SK-N-SH (cell line): ENCODE data around the gene INSYN2A. TPM values are rescaled to one million over a fixed set of nuclear protein-coding genes. Genes with fewer than 3 reads are reported as not detected.

ENCODE experiments used
- CTCF ChIA-PET: fragments of 300-600, 350-600 bp; formaldehyde crosslinking; extraction: SDS; loops from one replicate; lab custom pipeline; 2021; lab: Yijun Ruan, JAX
- POLR2A ChIA-PET: fragments of 350-600 bp; sonication (Branson Sonifier 250); formaldehyde crosslinking; extraction: SDS; loops from one replicate; lab custom pipeline; 2020; ENCODE audit warnings: antibody characterized with exemption, inconsistent platforms; lab: Yijun Ruan, JAX
- DNase-seq: peaks from one replicate; pipeline ENCODE4 v3.0.0; 2012
- H2AFZ ChIP-seq: fragments of 200-600 bp; sonication (generic); 2 replicates; pipeline ENCODE4 v1.8.1; 2016; ENCODE audit warnings: antibody characterized with exemption, mild to moderate bottlenecking, low read depth
- H3F3A ChIP-seq: fragments of 200-600 bp; sonication (generic); replicated peaks from 2 replicates; pipeline ENCODE3; 2016; ENCODE audit warnings: antibody characterized with exemption, mild to moderate bottlenecking; ENCODE audit not compliant: insufficient read depth
- H3K27ac ChIP-seq, 2 experiments: fragments of 200-500 bp in 1 of 2; fragments of 200-600 bp in 1 of 2; sonication (Bioruptor generic) in 1 of 2; sonication (generic), shearing (Covaris generic) in 1 of 2; 2 replicates each; pipeline versions ENCODE4 v1.5.1 to v1.6.1; 2014 to 2016; ENCODE audit warnings: low read depth in 2 of 2, inconsistent platforms in 1 of 2, low read length in 1 of 2, mild to moderate bottlenecking in 1 of 2, mixed read lengths in 1 of 2
- H3K27me3 ChIP-seq: fragments of 200-600 bp; sonication (generic), shearing (Covaris generic); 2 replicates; pipeline ENCODE4 v1.6.1; 2016; ENCODE audit warnings: mixed run types; ENCODE audit not compliant: insufficient read depth
- H3K36me3 ChIP-seq, 2 experiments: fragments of 200-500 bp in 1 of 2; fragments of 200-600 bp in 1 of 2; sonication (Bioruptor generic) in 1 of 2; sonication (generic) in 1 of 2; replicated peaks in 1 of 2; 2 replicates each; pipeline versions ENCODE3 to v1.5.1; 2014 to 2016; ENCODE audit warnings: low read length in 1 of 2, mild to moderate bottlenecking in 1 of 2; ENCODE audit not compliant: insufficient read depth in 2 of 2, control insufficient read depth in 1 of 2
- H3K4me1 ChIP-seq, 2 experiments: fragments of 200-500 bp in 1 of 2; fragments of 200-600 bp in 1 of 2; sonication (Bioruptor generic) in 1 of 2; sonication (generic), shearing (Covaris generic) in 1 of 2; 2 replicates each; pipeline versions ENCODE4 v1.5.1 to v1.6.1; 2014 to 2016; ENCODE audit warnings: low read depth in 1 of 2, low read length in 1 of 2, mixed run types in 1 of 2; ENCODE audit not compliant: insufficient read depth in 2 of 2, control insufficient read depth in 1 of 2
- H3K4me2 ChIP-seq: fragments of 200-600 bp; sonication (generic), shearing (Covaris generic); 2 replicates; pipeline ENCODE4 v1.6.1; 2017; ENCODE audit warnings: mixed run types
- H3K4me3 ChIP-seq, 2 experiments: fragments of 200-500 bp in 1 of 2; fragments of 200-600 bp in 1 of 2; sonication (Bioruptor generic) in 1 of 2; sonication (generic), shearing (Covaris generic) in 1 of 2; 2 replicates each; pipeline versions ENCODE4 v1.5.1 to v1.8.1; 2014 to 2016; ENCODE audit warnings: low read depth in 2 of 2, inconsistent platforms in 1 of 2, low read length in 1 of 2, mild to moderate bottlenecking in 1 of 2, mixed read lengths in 1 of 2, moderate library complexity in 1 of 2
- H3K79me2 ChIP-seq: fragments of 200-600 bp; sonication (generic); 2 replicates; pipeline ENCODE4 v1.8.1; 2017; ENCODE audit warnings: mild to moderate bottlenecking; ENCODE audit not compliant: insufficient read depth
- H3K9ac ChIP-seq: fragments of 200-600 bp; sonication (generic); 2 replicates; pipeline ENCODE4 v1.6.1; 2017; ENCODE audit warnings: mixed run types
- H3K9me2 ChIP-seq: fragments of 200-600 bp; sonication (generic); 2 replicates; pipeline ENCODE4 v1.6.1; 2017; ENCODE audit warnings: mixed run types
- H3K9me3 ChIP-seq: fragments of 200-600 bp; sonication (generic); 2 replicates; pipeline ENCODE4 v1.6.1; 2017; ENCODE audit warnings: mixed run types, mild to moderate bottlenecking, moderate library complexity
- H4K20me1 ChIP-seq: fragments of 200-600 bp; sonication (generic); 2 replicates; pipeline ENCODE4 v1.6.1; 2017; ENCODE audit warnings: mild to moderate bottlenecking, mixed run types; ENCODE audit not compliant: insufficient read depth
- ELF1 ChIP-seq: IDR thresholded peaks from 2 replicates; pipeline ENCODE4 v1.4.0; 2012
- EP300 ChIP-seq, 2 experiments: IDR thresholded peaks; 2 replicates each; pipeline versions ENCODE4 v1.4.0 to v1.6.1; 2012; ENCODE audit warnings: borderline replicate concordance in 1 of 2, low read depth in 1 of 2, low read length in 1 of 2
- MEF2A ChIP-seq: IDR thresholded peaks from 2 replicates; pipeline ENCODE4 v1.4.0; 2012; ENCODE audit warnings: low read depth, borderline replicate concordance
- MXI1 ChIP-seq: IDR thresholded peaks from 2 replicates; pipeline ENCODE4 v1.6.1; 2012; ENCODE audit warnings: mild to moderate bottlenecking, low read depth, low read length, improper control_type of control experiment
- RCOR1 ChIP-seq: fragments of 150-350 bp; IDR thresholded peaks from 2 replicates; pipeline ENCODE4 v1.6.1; 2017; ENCODE audit warnings: antibody characterized with exemption, low read length
- RFX5 ChIP-seq: IDR thresholded peaks from 2 replicates; pipeline ENCODE4 v1.6.1; 2012; ENCODE audit warnings: mild to moderate bottlenecking, improper control_type of control experiment, low read length
- SIN3A ChIP-seq: IDR thresholded peaks from 2 replicates; pipeline ENCODE4 v1.6.1; 2012; ENCODE audit warnings: low read depth, mild to moderate bottlenecking, low read length, moderate library complexity, borderline replicate concordance
- TCF12 ChIP-seq: IDR thresholded peaks from 2 replicates; pipeline ENCODE4 v1.4.0; 2012
- WGBS: methylation state at CpG from one replicate; pipeline ENCODE4 v1.1.6; 2017; ENCODE audit warnings: low lambda C conversion rate; 5-methylcytosine and 5-hydroxymethylcytosine counted together
- polyA plus RNA-seq, 3 experiments: library from polyadenylated mRNA; depleted of rRNA; stranded (reverse); fragments of >200 nt; gene quantifications; 2 replicates each; pipeline ENCODE4 v1.2.3, GENCODE V29; 2012
- TF ChIP-seq, protein P1 (sequence below): fragments of 150-350 bp; IDR thresholded peaks from 2 replicates; pipeline ENCODE4 v1.6.1; 2016; ENCODE audit warnings: mild to moderate bottlenecking, low read depth, low read length
- TF ChIP-seq, protein P2 (sequence below): IDR thresholded peaks from 2 replicates; pipeline ENCODE4 v1.4.0; 2012; ENCODE audit warnings: low read depth, borderline replicate concordance
- TF ChIP-seq, protein P3 (sequence below): fragments of 150-350 bp; IDR thresholded peaks from 2 replicates; pipeline ENCODE4 v1.6.1; 2017; ENCODE audit warnings: antibody characterized with exemption, low read length, low read depth, borderline replicate concordance
- TF ChIP-seq, protein P4 (sequence below): IDR thresholded peaks from 2 replicates; pipeline ENCODE4; 2012
- TF ChIP-seq, protein P5 (sequence below): IDR thresholded peaks from 2 replicates; pipeline ENCODE4 v1.4.0; 2012; ENCODE audit warnings: low read depth, borderline replicate concordance

Gene INSYN2A
- polyA plus RNA-seq, 1 of the 3 experiments (the other 2 are of a cell fraction): 0.28 TPM

DNA sequence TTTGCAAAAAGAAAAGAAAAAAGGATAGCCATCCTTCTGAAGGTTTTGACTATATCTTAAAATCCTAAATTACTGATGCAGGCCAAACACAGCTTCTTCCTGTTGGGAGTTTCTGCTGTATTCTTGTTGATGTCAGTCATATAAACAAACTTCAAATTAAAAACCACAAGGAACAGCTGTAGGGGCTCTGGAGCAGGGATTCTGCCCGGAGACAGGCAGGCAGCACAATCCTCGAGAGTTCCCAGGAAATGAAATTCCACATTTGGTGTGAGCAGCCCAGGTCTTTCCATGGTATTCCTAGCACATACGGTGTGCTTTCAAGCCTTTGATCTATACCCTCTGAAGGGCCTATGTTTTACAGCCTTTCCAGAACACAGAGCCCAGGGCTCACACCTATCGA, 43.2 kb downstream of the INSYN2A start:
- no peak for TF ChIP-seq MEF2A
- no peak for TF ChIP-seq RFX5
- TF ChIP-seq ELF1: no peak
- Histone ChIP-seq H3K9me3 (no peaks in the 10 kb centered on the region), H2AFZ (no peak overlapping the region), H4K20me1 (no peaks in the 10 kb centered on the region), H3K4me3 (no peak overlapping the region), H3K4me1 (peaks cover 5 to 34% of the 10 kb centered on the region in 2 experiments), H3F3A (peaks cover 22% of the 10 kb centered on the region), H3K36me3 (no peaks in the 10 kb centered on the region), H3K9me2 (no peaks in the 10 kb centered on the region), H3K27me3 (no peaks in the 10 kb centered on the region), H3K79me2 (no peaks in the 10 kb centered on the region), H3K27ac (no peak overlapping the region), H3K9ac (no peak overlapping the region), H3K4me2 (no peak overlapping the region)
- CTCF ChIA-PET: interaction anchor here (1.3 kb wide), 1 partner anchor 701 kb away, joined by 3 read pairs; no protein-coding TSS in a partner anchor
- WGBS: 93% methylated on average over 4 of the region's 4 CpGs
- POLR2A ChIA-PET: no interaction called here
- no peak for DNase-seq

DNA sequence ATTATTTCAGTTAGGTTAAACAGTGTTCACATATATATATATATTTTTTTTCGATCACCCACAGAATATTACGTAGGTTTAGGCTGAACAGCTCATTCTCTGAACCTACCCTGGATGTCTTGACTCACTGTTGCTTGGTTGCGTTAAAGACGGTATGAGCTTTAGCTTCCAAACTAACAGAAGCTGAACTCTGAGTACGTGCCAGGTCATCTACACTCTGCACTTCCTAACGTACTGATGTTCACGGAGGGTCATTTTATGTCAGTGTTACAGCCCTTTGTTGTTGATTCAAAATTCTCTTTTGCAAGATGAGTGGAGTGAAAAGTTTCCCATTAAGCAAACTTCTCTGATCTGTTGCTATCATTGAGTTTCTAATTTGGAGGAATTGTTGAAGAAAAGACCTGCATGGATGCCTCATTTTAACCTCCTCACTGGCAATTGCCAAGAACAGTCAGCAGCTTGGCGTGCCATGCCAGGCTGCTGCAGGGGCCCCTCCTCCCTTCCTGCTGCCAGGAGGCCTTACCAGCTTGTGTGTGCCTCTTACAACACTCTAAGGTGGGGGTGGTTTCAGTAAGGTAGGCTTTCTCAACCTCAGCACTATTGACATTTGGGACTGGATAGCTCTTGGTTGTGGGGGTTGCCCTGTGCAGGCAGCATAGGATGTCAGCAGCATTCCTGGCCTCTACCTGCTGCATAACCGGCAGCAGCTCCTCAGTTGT, 44.3 kb downstream of the INSYN2A start:
- Histone ChIP-seq H3K36me3 (no peaks in the 10 kb centered on the region), H4K20me1 (no peaks in the 10 kb centered on the region), H3K9ac (no peak overlapping the region), H3K4me3 (no peak overlapping the region), H2AFZ (no peak overlapping the region), H3F3A (peaks cover 33% of the 10 kb centered on the region), H3K27me3 (no peaks in the 10 kb centered on the region), H3K9me2 (no peaks in the 10 kb centered on the region), H3K4me2 (no peak overlapping the region), H3K9me3 (no peaks in the 10 kb centered on the region), H3K4me1 (peaks cover 5 to 40% of the 10 kb centered on the region in 2 experiments), H3K27ac (no peak overlapping the region), H3K79me2 (no peaks in the 10 kb centered on the region)
- TF ChIP-seq RFX5: no peak
- TF ChIP-seq, protein P1, sequence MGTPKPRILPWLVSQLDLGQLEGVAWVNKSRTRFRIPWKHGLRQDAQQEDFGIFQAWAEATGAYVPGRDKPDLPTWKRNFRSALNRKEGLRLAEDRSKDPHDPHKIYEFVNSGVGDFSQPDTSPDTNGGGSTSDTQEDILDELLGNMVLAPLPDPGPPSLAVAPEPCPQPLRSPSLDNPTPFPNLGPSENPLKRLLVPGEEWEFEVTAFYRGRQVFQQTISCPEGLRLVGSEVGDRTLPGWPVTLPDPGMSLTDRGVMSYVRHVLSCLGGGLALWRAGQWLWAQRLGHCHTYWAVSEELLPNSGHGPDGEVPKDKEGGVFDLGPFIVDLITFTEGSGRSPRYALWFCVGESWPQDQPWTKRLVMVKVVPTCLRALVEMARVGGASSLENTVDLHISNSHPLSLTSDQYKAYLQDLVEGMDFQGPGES: no peak
- TF ChIP-seq MXI1: no peak
- no peak for TF ChIP-seq EP300 (IDR thresholded peaks at IDR 0.05; ENCODE audit: borderline replicate concordance in 1 of 2, low read depth in 1 of 2, low read length in 1 of 2)
- no peak for TF ChIP-seq RCOR1
- no peak for TF ChIP-seq TCF12
- TF ChIP-seq, protein P2, sequence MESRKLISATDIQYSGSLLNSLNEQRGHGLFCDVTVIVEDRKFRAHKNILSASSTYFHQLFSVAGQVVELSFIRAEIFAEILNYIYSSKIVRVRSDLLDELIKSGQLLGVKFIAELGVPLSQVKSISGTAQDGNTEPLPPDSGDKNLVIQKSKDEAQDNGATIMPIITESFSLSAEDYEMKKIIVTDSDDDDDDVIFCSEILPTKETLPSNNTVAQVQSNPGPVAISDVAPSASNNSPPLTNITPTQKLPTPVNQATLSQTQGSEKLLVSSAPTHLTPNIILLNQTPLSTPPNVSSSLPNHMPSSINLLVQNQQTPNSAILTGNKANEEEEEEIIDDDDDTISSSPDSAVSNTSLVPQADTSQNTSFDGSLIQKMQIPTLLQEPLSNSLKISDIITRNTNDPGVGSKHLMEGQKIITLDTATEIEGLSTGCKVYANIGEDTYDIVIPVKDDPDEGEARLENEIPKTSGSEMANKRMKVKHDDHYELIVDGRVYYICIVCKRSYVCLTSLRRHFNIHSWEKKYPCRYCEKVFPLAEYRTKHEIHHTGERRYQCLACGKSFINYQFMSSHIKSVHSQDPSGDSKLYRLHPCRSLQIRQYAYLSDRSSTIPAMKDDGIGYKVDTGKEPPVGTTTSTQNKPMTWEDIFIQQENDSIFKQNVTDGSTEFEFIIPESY: no peak
- TF ChIP-seq, protein P3, sequence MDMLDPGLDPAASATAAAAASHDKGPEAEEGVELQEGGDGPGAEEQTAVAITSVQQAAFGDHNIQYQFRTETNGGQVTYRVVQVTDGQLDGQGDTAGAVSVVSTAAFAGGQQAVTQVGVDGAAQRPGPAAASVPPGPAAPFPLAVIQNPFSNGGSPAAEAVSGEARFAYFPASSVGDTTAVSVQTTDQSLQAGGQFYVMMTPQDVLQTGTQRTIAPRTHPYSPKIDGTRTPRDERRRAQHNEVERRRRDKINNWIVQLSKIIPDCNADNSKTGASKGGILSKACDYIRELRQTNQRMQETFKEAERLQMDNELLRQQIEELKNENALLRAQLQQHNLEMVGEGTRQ: no peak
- TF ChIP-seq, protein P4, sequence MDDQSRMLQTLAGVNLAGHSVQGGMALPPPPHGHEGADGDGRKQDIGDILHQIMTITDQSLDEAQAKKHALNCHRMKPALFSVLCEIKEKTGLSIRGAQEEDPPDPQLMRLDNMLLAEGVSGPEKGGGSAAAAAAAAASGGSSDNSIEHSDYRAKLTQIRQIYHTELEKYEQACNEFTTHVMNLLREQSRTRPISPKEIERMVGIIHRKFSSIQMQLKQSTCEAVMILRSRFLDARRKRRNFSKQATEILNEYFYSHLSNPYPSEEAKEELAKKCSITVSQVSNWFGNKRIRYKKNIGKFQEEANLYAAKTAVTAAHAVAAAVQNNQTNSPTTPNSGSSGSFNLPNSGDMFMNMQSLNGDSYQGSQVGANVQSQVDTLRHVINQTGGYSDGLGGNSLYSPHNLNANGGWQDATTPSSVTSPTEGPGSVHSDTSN: no peak
- no peak for TF ChIP-seq ELF1
- TF ChIP-seq, protein P5, sequence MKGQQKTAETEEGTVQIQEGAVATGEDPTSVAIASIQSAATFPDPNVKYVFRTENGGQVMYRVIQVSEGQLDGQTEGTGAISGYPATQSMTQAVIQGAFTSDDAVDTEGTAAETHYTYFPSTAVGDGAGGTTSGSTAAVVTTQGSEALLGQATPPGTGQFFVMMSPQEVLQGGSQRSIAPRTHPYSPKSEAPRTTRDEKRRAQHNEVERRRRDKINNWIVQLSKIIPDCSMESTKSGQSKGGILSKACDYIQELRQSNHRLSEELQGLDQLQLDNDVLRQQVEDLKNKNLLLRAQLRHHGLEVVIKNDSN: no peak
- no peak for TF ChIP-seq SIN3A
- CTCF ChIA-PET: interaction anchor here (1.3 kb wide), 1 partner anchor 702 kb away, joined by 3 read pairs; no protein-coding TSS in a partner anchor
- POLR2A ChIA-PET: no interaction called here
- DNase-seq: no peak
- 81% methylated on average over 7 of the region's 9 CpGs for WGBS
